HL-60/S4 treated with retinoic acid at 250 ng/mL for 4 days and 3 days (cell line): Measurements from ENCODE around the gene AGPAT4.

ENCODE experiments used
- in situ Hi-C: fragments of 300-500 bp; cut with MboI; formaldehyde crosslinking; loops from 2 replicates; pipeline ENCODE4 v1.7.0; 2022; ENCODE audit warnings: low sequenced_read_pairs

The AGPAT4 gene

GRCh38 chr6:161082215-161082614, 191.6 kb downstream of the AGPAT4 start:
- in situ Hi-C loops, result no loop called here

GRCh38 chr6:161080263-161080970, 193.4 kb downstream of the AGPAT4 start:
- in situ Hi-C loops, result no loop called here
